WTC11 (cell line): ENCODE measurements around the gene CREB3L1. TPM values are rescaled to one million over a fixed set of nuclear protein-coding genes. Genes with fewer than 3 reads are reported as not detected.

ENCODE experiments used
- ATAC-seq: fragments of 200-7000 bp; cut with Tn5 transposase; 2 replicates; pipeline ENCODE4 v1.10.0; 2021; ENCODE audit warnings: mild to moderate bottlenecking, moderate library complexity
- CTCF ChIA-PET: fragments of 300-600 bp; sonication (Branson Sonifier 250); formaldehyde crosslinking; loops from one replicate; lab custom pipeline; 2021; ENCODE audit warnings: antibody characterized with exemption; lab: Charles Lee
- POLR2A ChIA-PET: fragments of 350-600 bp; sonication (Branson Sonifier 250); formaldehyde crosslinking; loops from one replicate; lab custom pipeline; 2021; ENCODE audit warnings: antibody characterized with exemption; lab: Charles Lee
- DNase-seq: peaks from one replicate; pipeline ENCODE4 v3.0.0; 2021; ENCODE audit warnings: low spot score
- H3K27ac Mint-ChIP-seq: 2 replicates; pipeline ENCODE4 v1.8.0; 2021; ENCODE audit warnings: mixed read lengths
- H3K27me3 Mint-ChIP-seq: 2 replicates; pipeline ENCODE4 v1.8.0; 2021; ENCODE audit warnings: low read depth, mild to moderate bottlenecking, moderate library complexity, mixed read lengths
- H3K36me3 Mint-ChIP-seq: 2 replicates; pipeline ENCODE4 v1.8.0; 2021; ENCODE audit warnings: mixed read lengths
- H3K4me1 Mint-ChIP-seq: 2 replicates; pipeline ENCODE4 v1.8.0; 2022; ENCODE audit warnings: mixed read lengths
- H3K4me3 Mint-ChIP-seq: 2 replicates; pipeline ENCODE4 v1.8.0; 2021; ENCODE audit warnings: mild to moderate bottlenecking, moderate library complexity, mixed read lengths
- H3K9me3 Mint-ChIP-seq: 2 replicates; pipeline ENCODE4 v1.8.0; 2021; ENCODE audit warnings: mixed read lengths
- ARID4B ChIP-seq: sonication (generic); formaldehyde crosslinking; IDR thresholded peaks from 2 replicates; pipeline ENCODE4 v1.8.0; 2023; ENCODE audit warnings: missing genetic modification reagents, mild to moderate bottlenecking, borderline replicate concordance
- FOXP4 ChIP-seq: sonication (generic); formaldehyde crosslinking; IDR thresholded peaks from 2 replicates; pipeline ENCODE4 v1.8.0; 2022; ENCODE audit warnings: mild to moderate bottlenecking, missing genetic modification reagents
- GTF2I ChIP-seq: fragments of 250-450 bp; sonication (Bioruptor Pico); conservative IDR thresholded peaks from 2 replicates; pipeline ENCODE4 v1.4.0; 2021; ENCODE audit warnings: mild to moderate bottlenecking
- HMGXB4 ChIP-seq: sonication (generic); formaldehyde crosslinking; IDR thresholded peaks from 2 replicates; pipeline ENCODE4 v1.8.1; 2023; ENCODE audit warnings: mild to moderate bottlenecking, moderate library complexity, missing genetic modification reagents
- MAX ChIP-seq: sonication (generic); formaldehyde crosslinking; IDR thresholded peaks from 2 replicates; pipeline ENCODE4 v1.8.0; 2022; ENCODE audit warnings: mild to moderate bottlenecking, missing genetic modification reagents
- MXD4 ChIP-seq: fragments of 250-450 bp; sonication (Bioruptor Pico); IDR thresholded peaks from 2 replicates; pipeline ENCODE4 v1.8.0; 2021; ENCODE audit warnings: mild to moderate bottlenecking, moderate library complexity, borderline replicate concordance
- PREB ChIP-seq: sonication (generic); formaldehyde crosslinking; IDR thresholded peaks from 2 replicates; pipeline ENCODE4 v1.8.1; 2022; ENCODE audit warnings: mild to moderate bottlenecking, missing genetic modification reagents, moderate library complexity, borderline replicate concordance
- STAT6 ChIP-seq: sonication (generic); formaldehyde crosslinking; conservative IDR thresholded peaks from 2 replicates; pipeline ENCODE4 v1.8.1; 2023; ENCODE audit warnings: mild to moderate bottlenecking, low read depth, missing genetic modification reagents, moderate library complexity
- ZNF138 ChIP-seq: sonication (generic); formaldehyde crosslinking; conservative IDR thresholded peaks from 2 replicates; pipeline ENCODE4 v1.8.1; 2022; ENCODE audit warnings: mild to moderate bottlenecking, moderate library complexity, missing genetic modification reagents
- ZNF232 ChIP-seq: sonication (generic); formaldehyde crosslinking; IDR thresholded peaks from 2 replicates; pipeline ENCODE4 v1.8.0; 2022; ENCODE audit warnings: mild to moderate bottlenecking, missing genetic modification reagents
- ZNF263 ChIP-seq: sonication (generic); formaldehyde crosslinking; IDR thresholded peaks from 2 replicates; pipeline ENCODE4 v1.8.1; 2022; ENCODE audit warnings: low read depth, mild to moderate bottlenecking, moderate library complexity, missing genetic modification reagents
- ZNF317 ChIP-seq: sonication (generic); formaldehyde crosslinking; IDR thresholded peaks from 2 replicates; pipeline ENCODE4 v1.8.1; 2023; ENCODE audit warnings: low read depth, mild to moderate bottlenecking, moderate library complexity, missing genetic modification reagents, borderline replicate concordance
- total RNA-seq: library from RNA; stranded (reverse); gene quantifications from 3 replicates; pipeline ENCODE4 v1.2.3, GENCODE V29; 2021

Gene CREB3L1
- total RNA-seq, 1 experiment from 2014 or later: 10.9 TPM

- TF ChIP-seq ARID4B: no peak
- no peak for TF ChIP-seq ZNF263 (CRISPR knock-in tag)
- no peak for TF ChIP-seq ZNF232
Measured at GRCh38 chr11:46330154-46330553, 52.7 kb downstream of the CREB3L1 start (continued).

GRCh38 chr11:46330563-46331281, 53.3 kb downstream of the CREB3L1 start:
- H3K27me3 Mint-ChIP-seq: peaks cover 61% of the 10 kb centered on the region
- no peaks in the 10 kb centered on the region for H3K9me3 Mint-ChIP-seq
- peak overlapping the region; percentile 45 for H3K4me3 Mint-ChIP-seq
- H3K4me1 Mint-ChIP-seq: peaks cover 54% of the 10 kb centered on the region
- DNase-seq (no peak), ATAC-seq (peak; percentile 10; the same call in 1 of the 2 replicates)
- ChIA-PET CTCF (interaction anchor here (0.5 to 2.5 kb wide), 22 partner anchors 9 to 366 kb away, joined by 3 to 26 read pairs (median 6); partner anchors contain the start of gene DGKZ), POLR2A (interaction anchor here (1.1 to 1.7 kb wide), 3 partner anchors 8 to 88 kb away, joined by 4 to 7 read pairs (median 7); no protein-coding TSS in a partner anchor)
- H3K27ac Mint-ChIP-seq: no peak overlapping the region
- 0 out of 2 replicates have a peak, but pooled peaks have one; percentile 19 for TF ChIP-seq MAX (CRISPR knock-in tag)
- no peak for TF ChIP-seq GTF2I (CRISPR knock-in tag)
- H3K36me3 Mint-ChIP-seq: no peaks in the 10 kb centered on the region

- Mint-ChIP-seq H3K4me1 (peaks cover 60% of the 10 kb centered on the region), H3K36me3 (no peaks in the 10 kb centered on the region), H3K27ac (no peak overlapping the region), H3K4me3 (peak overlapping the region; percentile 69), H3K9me3 (no peaks in the 10 kb centered on the region), H3K27me3 (peaks cover 61% of the 10 kb centered on the region)
- POLR2A ChIA-PET: interaction anchor here (0.7 to 1.7 kb wide), 4 partner anchors 14 to 92 kb away, joined by 3 to 7 read pairs (median 4); no protein-coding TSS in a partner anchor
- no peak for TF ChIP-seq ZNF317 (CRISPR knock-in tag)
- no peak for TF ChIP-seq FOXP4 (CRISPR knock-in tag)
- TF ChIP-seq HMGXB4 (CRISPR knock-in tag): no peak
- TF ChIP-seq MXD4 (CRISPR knock-in tag): no peak
- no peak for TF ChIP-seq ZNF138 (CRISPR knock-in tag)
- no peak for TF ChIP-seq PREB (CRISPR knock-in tag)
- no peak for TF ChIP-seq STAT6 (CRISPR knock-in tag)
- CTCF ChIA-PET: interaction anchor here (0.5 to 3.5 kb wide), 22 partner anchors 8 to 366 kb away, joined by 3 to 26 read pairs (median 6); no protein-coding TSS in a partner anchor
- DNase-seq (no peak), ATAC-seq (no peak)
Measured at GRCh38 chr11:46331282-46331984, 54.0 kb downstream of the CREB3L1 start.
